ENCODE data around the gene CAD.

The CAD gene

DNA sequence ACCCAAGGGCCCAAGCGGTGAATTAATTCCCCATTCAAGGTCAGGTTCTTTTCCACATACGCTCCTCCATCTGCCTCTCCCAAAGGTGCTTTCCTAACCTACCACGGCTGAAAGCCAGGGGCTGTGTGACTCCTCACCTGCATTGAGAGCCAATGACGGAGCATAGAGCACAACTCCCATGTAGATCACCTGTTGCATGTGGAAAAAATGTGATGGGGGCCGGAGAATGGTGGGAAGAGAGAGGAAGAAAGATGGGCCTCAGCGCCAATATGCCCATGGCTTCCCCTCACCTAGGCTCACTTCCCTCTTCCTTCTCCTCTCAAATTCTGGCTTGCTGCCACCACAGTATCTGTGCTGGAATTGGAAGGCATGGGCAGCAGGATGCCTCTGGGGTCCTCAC is 10.8 kb upstream of the CAD start:
- no peak for DNase-seq (ENCODE audit: low read depth)
- TF ChIP-seq MYC (IDR thresholded peaks at IDR 0.05; ENCODE audit: low read depth, low read length) (no peak), POLR2A (IDR thresholded peaks at IDR 0.05; ENCODE audit: extremely low read depth, insufficient read length) (no peak), CTCF (IDR thresholded peaks at IDR 0.05; ENCODE audit: low read depth, low read length) (no peak)
- TF ChIP-seq, protein P1, sequence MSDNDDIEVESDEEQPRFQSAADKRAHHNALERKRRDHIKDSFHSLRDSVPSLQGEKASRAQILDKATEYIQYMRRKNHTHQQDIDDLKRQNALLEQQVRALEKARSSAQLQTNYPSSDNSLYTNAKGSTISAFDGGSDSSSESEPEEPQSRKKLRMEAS (IDR thresholded peaks at IDR 0.05; ENCODE audit: low read depth, low read length), result no peak
- H3K4me3 ChIP-seq (ENCODE audit: low read depth, low read length), result no peak overlapping the region

GRCh38 chr2:27208486-27209050 is 8.6 kb upstream of the CAD start:
- no peak for DNase-seq (ENCODE audit: low read depth)
- TF ChIP-seq POLR2A (IDR thresholded peaks at IDR 0.05; ENCODE audit: extremely low read depth, insufficient read length), result no peak
- TF ChIP-seq CTCF (IDR thresholded peaks at IDR 0.05; ENCODE audit: low read depth, low read length), result no peak

GRCh38 chr2:27209621-27210401 is 7.4 kb upstream of the CAD start:
- peak overlapping the region; percentile 25 for H3K4me3 ChIP-seq (ENCODE audit: low read depth, low read length)
- peak; percentile 22 for DNase-seq (ENCODE audit: low read depth)
- TF ChIP-seq, protein P1 (IDR thresholded peaks at IDR 0.05; ENCODE audit: low read depth, low read length), result no peak
- no peak for TF ChIP-seq CTCF (IDR thresholded peaks at IDR 0.05; ENCODE audit: low read depth, low read length)

More at GRCh38 chr2:27208486-27209050, 8.6 kb upstream of the CAD start:
- H3K4me3 ChIP-seq (ENCODE audit: low read depth, low read length), result no peak overlapping the region

DNA sequence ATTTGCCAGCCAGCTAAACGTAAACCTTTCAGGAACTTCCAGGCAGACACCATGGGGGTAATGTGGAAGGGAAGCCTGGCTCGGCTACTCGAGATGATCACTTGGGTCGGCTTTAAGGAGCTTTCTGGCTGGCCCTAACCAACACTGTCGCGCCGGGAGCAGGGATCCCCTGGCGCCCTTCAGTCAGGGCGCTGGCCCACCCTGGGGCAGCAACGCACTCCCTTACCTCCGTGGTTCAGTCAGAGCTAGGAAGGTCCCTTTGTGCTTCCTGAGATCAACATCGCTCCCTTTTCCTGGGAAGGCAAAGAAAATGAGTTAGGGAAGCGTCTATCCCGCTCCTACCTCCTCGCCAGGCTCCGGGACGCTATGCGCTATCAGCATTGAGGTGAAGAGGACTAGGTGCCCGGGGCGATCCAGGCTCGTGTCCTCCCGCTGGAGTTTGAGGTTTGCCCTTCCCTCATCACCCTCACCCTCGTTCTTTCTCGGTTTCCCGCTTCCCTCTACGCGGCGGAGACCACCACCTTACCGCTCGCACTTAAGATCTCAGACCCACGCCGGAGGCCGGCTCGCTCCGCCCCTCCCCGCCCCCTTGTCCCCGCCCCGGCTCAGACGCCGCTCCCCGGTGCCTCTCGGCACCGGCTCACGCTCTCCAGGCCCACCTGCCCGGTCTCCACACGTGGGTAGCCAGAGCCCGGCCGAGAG is 5.8 kb upstream of the CAD start:
- peak overlapping the region; percentile 97 for H3K4me3 ChIP-seq (ENCODE audit: low read depth, low read length)
- DNase-seq (ENCODE audit: low read depth), result peak; percentile 50
- TF ChIP-seq, protein P1 (IDR thresholded peaks at IDR 0.05; ENCODE audit: low read depth, low read length), result no peak
- TF ChIP-seq POLR2A (IDR thresholded peaks at IDR 0.05; ENCODE audit: extremely low read depth, insufficient read length) (no peak), CTCF (IDR thresholded peaks at IDR 0.05; ENCODE audit: low read depth, low read length) (no peak), MYC (IDR thresholded peaks at IDR 0.05; ENCODE audit: low read depth, low read length) (no peak; the same call in 1 of the 2 replicates)

DNA sequence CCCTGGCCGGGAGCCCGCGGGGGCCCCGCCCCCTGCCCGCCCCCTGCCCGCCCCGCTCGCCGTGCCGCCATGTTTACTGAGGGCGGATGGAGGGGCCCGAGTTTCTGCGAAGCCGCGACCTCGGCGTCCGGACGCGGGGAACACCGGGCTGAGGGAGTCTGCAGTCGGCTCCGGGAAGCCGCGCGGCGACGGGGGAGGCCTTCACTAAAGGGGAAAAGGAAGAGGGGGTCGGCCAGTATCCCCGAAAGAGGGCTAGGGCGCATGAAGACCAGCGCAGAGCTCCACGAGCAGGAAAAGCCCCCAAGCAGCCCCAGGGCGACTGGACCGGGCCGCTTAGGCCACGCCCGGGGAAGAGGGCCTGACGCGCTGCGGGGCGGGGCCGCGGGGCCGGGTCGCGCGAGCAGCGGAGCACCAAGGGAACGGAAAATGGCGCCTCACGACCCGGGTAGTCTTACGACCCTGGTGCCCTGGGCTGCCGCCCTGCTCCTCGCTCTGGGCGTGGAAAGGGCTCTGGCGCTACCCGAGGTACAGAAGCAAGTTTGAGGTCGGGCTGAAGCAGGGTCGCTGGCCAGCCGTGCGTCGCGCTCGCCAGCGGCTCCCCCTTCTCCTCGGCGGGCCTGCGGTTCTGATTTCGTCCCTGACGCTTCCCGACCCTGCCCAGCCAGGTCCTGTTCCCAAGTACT is 5.1 kb upstream of the CAD start, which contains the start of the genes ATRAID and SLC5A6:
TSS of gene ATRAID (plus strand) at position 99 of the 683 bp plus-strand sequence. CDS start at position 427, 328 bp downstream.
TSS of gene SLC5A6 (minus strand) at position 326 of the 683 bp plus-strand sequence. CDS start 4,618 bp downstream, outside the sequence.
- DNase-seq (ENCODE audit: low read depth), result peak; percentile 94
- peak within 1 kb of the TSS; percentile 97 for H3K4me3 ChIP-seq (ENCODE audit: low read depth, low read length)
- TF ChIP-seq POLR2A (IDR thresholded peaks at IDR 0.05; ENCODE audit: extremely low read depth, insufficient read length) (peak; percentile 70), MYC (IDR thresholded peaks at IDR 0.05; ENCODE audit: low read depth, low read length) (no peak; the same call in 1 of the 2 replicates), CTCF (IDR thresholded peaks at IDR 0.05; ENCODE audit: low read depth, low read length) (no peak)
- TF ChIP-seq, protein P1 (IDR thresholded peaks at IDR 0.05; ENCODE audit: low read depth, low read length), result no peak

All from NB4 (cell line).